GM18517 (cell line): ENCODE results near the gene MEX3B.
"Not testable (repeated sequence)": the region's sequence is repeated elsewhere in the genome, so short reads cannot be mapped to it uniquely, and the experiment has no call there.

Source experiments
- ATAC-seq: cut with Tn5 transposase; IDR thresholded peaks from one replicate; pipeline ENCODE4 v1.9.1; 2021; ENCODE audit warnings: mild to moderate bottlenecking, moderate library complexity; ENCODE audit not compliant: unreplicated experiment

MEX3B gene

GRCh38 chr15:82014989-82015388, 30.8 kb downstream of the MEX3B start:
- no peak for ATAC-seq

DNA sequence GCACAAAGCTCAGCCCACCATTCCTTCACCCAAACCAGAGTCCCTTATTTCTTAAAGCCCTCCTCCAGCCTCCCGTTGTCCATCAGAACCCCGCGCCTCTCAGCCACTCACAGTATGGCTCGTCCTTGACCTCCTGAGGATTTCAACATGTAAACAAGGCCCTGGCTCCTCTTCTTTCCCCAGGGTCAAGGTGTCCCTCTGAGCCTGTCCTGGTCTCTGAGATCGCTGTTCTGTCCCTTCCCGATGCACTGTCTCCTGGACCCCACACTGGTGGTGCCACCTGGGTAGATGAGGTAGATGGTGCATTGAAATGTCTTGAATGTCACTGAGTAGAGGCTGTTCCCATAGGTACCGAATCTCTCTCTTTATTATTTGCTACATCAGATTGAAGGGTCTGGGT, 32.9 kb downstream of the MEX3B start:
- ATAC-seq: no peak

DNA sequence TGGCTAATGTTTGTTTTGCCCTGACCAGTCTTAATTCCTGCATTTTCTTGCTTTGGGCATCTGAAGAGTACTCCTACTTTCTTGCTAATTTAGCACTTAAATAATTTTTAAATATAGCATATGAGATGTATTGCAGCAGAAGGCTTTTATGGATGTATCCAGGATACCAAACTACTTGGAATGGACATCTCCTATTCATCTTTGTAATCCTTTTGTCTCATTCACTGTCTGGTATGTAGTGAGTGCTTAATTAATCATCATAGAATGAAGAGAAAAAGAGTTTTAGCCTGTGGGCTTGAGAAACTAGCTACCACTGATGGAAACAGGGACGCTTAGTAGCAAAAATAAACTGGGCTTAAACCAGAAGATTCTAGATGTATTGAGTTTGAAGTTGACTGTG, 40.6 kb downstream of the MEX3B start:
- ATAC-seq: no peak

GRCh38 chr15:82003916-82004315, 41.9 kb downstream of the MEX3B start:
- ATAC-seq: no peak

GRCh38 chr15:81995081-81995480, 50.7 kb downstream of the MEX3B start:
- not testable (repeated sequence) for ATAC-seq

DNA sequence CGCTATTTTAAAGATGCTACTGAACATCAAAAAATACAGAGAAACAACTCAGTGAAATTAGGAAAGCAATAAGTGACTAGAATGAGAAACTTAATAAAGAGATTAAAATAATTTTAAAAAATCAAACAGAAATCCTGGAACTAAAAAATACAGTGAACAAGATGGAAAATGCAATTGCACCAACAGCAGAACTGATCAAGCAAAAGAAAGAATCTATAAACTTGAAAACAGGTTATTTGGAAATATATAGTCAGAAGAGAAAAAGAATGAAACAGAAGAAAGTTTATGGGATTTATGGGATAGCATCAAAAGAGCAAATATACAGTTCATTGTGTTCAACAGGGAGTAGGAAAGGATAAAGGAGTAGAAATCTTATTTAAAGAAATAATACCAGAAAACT, 53.3 kb downstream of the MEX3B start:
- ATAC-seq: no peak
